NCI-H748 treated with DMSO at 0.1 percent for 48 hours (cell line): ENCODE data around the gene CTXN3.
A peak's percentile ranks its signal among the peaks of the same experiment; 100 is the strongest.

ENCODE experiments used
- DNase-seq: peaks from one replicate; lab custom pipeline; 2025; lab: John Stamatoyannopoulos, UW

The CTXN3 gene

GRCh38 chr5:127649018-127649439, at the start of gene CTXN3:
CTXN3 (plus strand) TSS chr5:127649082; CDS start chr5:127657522, 8,440 bp downstream.
- DNase-seq: peak; percentile 98

GRCh38 chr5:127599320-127599719, 49.6 kb upstream of the CTXN3 start:
- DNase-seq: no peak

GRCh38 chr5:127599847-127600246, 49.0 kb upstream of the CTXN3 start:
- DNase-seq: no peak

GRCh38 chr5:127601111-127601510, 47.8 kb upstream of the CTXN3 start:
- no peak for DNase-seq

- DNase-seq: no peak
Observed at GRCh38 chr5:127601601-127602000, 47.3 kb upstream of the CTXN3 start.

GRCh38 chr5:127602481-127602880, 46.4 kb upstream of the CTXN3 start:
- no peak for DNase-seq

GRCh38 chr5:127602896-127603844, 45.7 kb upstream of the CTXN3 start:
- no peak for DNase-seq

- no peak for DNase-seq
Observed at GRCh38 chr5:127608077-127608660, 40.7 kb upstream of the CTXN3 start.

GRCh38 chr5:127609011-127609410, 39.9 kb upstream of the CTXN3 start:
- no peak for DNase-seq

- DNase-seq: no peak
Observed at GRCh38 chr5:127609957-127610356, 38.9 kb upstream of the CTXN3 start.

GRCh38 chr5:127612441-127613141, 36.3 kb upstream of the CTXN3 start:
- DNase-seq: no peak

- DNase-seq: no peak
Observed at GRCh38 chr5:127615916-127616315, 33.0 kb upstream of the CTXN3 start.

- DNase-seq: no peak
Observed at GRCh38 chr5:127619908-127620479, 28.9 kb upstream of the CTXN3 start.

GRCh38 chr5:127621601-127622325, 27.1 kb upstream of the CTXN3 start:
- no peak for DNase-seq

GRCh38 chr5:127634007-127634406, 14.9 kb upstream of the CTXN3 start:
- no peak for DNase-seq

GRCh38 chr5:127639828-127640227, 9.1 kb upstream of the CTXN3 start:
- DNase-seq: no peak

GRCh38 chr5:127642949-127643348, 5.9 kb upstream of the CTXN3 start:
- no peak for DNase-seq

GRCh38 chr5:127643607-127644006, 5.3 kb upstream of the CTXN3 start:
- no peak for DNase-seq

GRCh38 chr5:127645300-127645726, 3.6 kb upstream of the CTXN3 start:
- no peak for DNase-seq

GRCh38 chr5:127647361-127647958, 1.4 kb upstream of the CTXN3 start:
- DNase-seq: no peak

GRCh38 chr5:127650022-127650421, 1.1 kb downstream of the CTXN3 start:
- no peak for DNase-seq
